ENCODE data around the gene PRKN.

DNA sequence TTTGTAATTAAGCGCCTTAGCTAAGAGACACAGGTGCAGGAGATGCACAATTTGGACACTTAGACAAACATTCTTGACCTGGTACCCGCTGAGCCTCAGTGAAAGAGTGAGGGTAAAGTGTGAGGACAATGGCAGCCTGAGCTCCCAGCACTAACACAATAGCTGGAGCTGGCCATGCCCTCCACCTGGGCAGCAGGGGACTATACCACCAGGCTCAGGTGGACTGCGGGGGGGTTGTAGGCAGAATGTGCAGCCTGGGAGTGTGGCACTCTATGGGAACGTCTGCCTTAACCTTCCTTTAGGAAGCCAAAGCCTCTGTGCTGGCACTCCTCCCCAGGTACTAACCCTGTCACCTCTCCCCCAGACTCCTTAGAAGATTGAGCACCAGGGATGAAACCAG lies 23.6 kb downstream of the PRKN start:
- TF ChIP-seq, protein P1, sequence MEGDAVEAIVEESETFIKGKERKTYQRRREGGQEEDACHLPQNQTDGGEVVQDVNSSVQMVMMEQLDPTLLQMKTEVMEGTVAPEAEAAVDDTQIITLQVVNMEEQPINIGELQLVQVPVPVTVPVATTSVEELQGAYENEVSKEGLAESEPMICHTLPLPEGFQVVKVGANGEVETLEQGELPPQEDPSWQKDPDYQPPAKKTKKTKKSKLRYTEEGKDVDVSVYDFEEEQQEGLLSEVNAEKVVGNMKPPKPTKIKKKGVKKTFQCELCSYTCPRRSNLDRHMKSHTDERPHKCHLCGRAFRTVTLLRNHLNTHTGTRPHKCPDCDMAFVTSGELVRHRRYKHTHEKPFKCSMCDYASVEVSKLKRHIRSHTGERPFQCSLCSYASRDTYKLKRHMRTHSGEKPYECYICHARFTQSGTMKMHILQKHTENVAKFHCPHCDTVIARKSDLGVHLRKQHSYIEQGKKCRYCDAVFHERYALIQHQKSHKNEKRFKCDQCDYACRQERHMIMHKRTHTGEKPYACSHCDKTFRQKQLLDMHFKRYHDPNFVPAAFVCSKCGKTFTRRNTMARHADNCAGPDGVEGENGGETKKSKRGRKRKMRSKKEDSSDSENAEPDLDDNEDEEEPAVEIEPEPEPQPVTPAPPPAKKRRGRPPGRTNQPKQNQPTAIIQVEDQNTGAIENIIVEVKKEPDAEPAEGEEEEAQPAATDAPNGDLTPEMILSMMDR (IDR thresholded peaks at IDR 0.05; ENCODE audit: insufficient read depth, low read length) = no peak
- TF ChIP-seq, protein P2, sequence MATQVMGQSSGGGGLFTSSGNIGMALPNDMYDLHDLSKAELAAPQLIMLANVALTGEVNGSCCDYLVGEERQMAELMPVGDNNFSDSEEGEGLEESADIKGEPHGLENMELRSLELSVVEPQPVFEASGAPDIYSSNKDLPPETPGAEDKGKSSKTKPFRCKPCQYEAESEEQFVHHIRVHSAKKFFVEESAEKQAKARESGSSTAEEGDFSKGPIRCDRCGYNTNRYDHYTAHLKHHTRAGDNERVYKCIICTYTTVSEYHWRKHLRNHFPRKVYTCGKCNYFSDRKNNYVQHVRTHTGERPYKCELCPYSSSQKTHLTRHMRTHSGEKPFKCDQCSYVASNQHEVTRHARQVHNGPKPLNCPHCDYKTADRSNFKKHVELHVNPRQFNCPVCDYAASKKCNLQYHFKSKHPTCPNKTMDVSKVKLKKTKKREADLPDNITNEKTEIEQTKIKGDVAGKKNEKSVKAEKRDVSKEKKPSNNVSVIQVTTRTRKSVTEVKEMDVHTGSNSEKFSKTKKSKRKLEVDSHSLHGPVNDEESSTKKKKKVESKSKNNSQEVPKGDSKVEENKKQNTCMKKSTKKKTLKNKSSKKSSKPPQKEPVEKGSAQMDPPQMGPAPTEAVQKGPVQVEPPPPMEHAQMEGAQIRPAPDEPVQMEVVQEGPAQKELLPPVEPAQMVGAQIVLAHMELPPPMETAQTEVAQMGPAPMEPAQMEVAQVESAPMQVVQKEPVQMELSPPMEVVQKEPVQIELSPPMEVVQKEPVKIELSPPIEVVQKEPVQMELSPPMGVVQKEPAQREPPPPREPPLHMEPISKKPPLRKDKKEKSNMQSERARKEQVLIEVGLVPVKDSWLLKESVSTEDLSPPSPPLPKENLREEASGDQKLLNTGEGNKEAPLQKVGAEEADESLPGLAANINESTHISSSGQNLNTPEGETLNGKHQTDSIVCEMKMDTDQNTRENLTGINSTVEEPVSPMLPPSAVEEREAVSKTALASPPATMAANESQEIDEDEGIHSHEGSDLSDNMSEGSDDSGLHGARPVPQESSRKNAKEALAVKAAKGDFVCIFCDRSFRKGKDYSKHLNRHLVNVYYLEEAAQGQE (IDR thresholded peaks at IDR 0.05; ENCODE audit: insufficient replicate concordance, low read depth) = no peak
- no peak for TF ChIP-seq POLR2AphosphoS5 (IDR thresholded peaks at IDR 0.05; ENCODE audit: low read depth)
- no peak for TF ChIP-seq GABPA (IDR thresholded peaks at IDR 0.05; ENCODE audit: low read depth)
- no peak for TF ChIP-seq SPI1 (IDR thresholded peaks at IDR 0.05; ENCODE audit: borderline replicate concordance, low read depth)
